Panc1 (cell line): ENCODE measurements around the gene IDUA. TPM values are rescaled to one million over a fixed set of nuclear protein-coding genes. Genes with fewer than 3 reads are reported as not detected.
A peak's percentile ranks its signal among the peaks of the same experiment; 100 is the strongest.
"Not testable (repeated sequence)": the region's sequence is repeated elsewhere in the genome, so short reads cannot be mapped to it uniquely, and the experiment has no call there.

Experiments used
- ATAC-seq: fragments of 200-7000 bp; cut with Tn5 transposase; 2 replicates; pipeline ENCODE4 v1.9.1; 2020; ENCODE audit warnings: mild to moderate bottlenecking, moderate library complexity
- BruUV-seq: library from RNA; stranded (reverse); fragments of 400-500 nt; replicated peaks from 2 replicates; lab custom pipeline; 2021; lab: Mats Ljungman, UMichigan
- CTCF ChIA-PET: fragments of 300-600 bp; sonication (Branson Sonifier 250); formaldehyde crosslinking; loops from one replicate; lab custom pipeline; 2022; ENCODE audit warnings: antibody characterized with exemption; lab: Charles Lee
- POLR2A ChIA-PET: fragments of 300-600 bp; sonication (Branson Sonifier 250); formaldehyde crosslinking; loops from one replicate; lab custom pipeline; 2022; ENCODE audit warnings: antibody characterized with exemption; lab: Charles Lee
- DNase-seq: peaks from one replicate; pipeline ENCODE4 v3.0.0-alpha.2; 2010; ENCODE audit warnings: low read depth, low spot score
- H3K27ac ChIP-seq: 2 replicates; pipeline ENCODE4 v1.5.1; 2011; ENCODE audit warnings: mild to moderate bottlenecking, low read length, inconsistent platforms
- H3K27me3 ChIP-seq: fragments of 200-500 bp; sonication (Bioruptor generic); 2 replicates; pipeline ENCODE4 v1.6.0; 2014; ENCODE audit warnings: low read length, inconsistent platforms; ENCODE audit not compliant: control insufficient read depth, insufficient read depth
- H3K36me3 ChIP-seq: fragments of 200-500 bp; sonication (Bioruptor generic); 2 replicates; pipeline ENCODE4 v1.5.1; 2014; ENCODE audit warnings: inconsistent platforms, mild to moderate bottlenecking, low read length, moderate library complexity; ENCODE audit not compliant: control insufficient read depth, insufficient read depth
- H3K4me1 ChIP-seq: 2 replicates; pipeline ENCODE4 v1.5.1; 2011; ENCODE audit warnings: inconsistent platforms, mild to moderate bottlenecking, low read length, moderate library complexity; ENCODE audit not compliant: control insufficient read depth, insufficient read depth
- H3K4me3 ChIP-seq, 2 experiments: 2 replicates each; pipeline ENCODE4 v1.5.1; 2011 to 2012; ENCODE audit warnings: low read depth in 2 of 2, low read length in 2 of 2, mild to moderate bottlenecking in 2 of 2, inconsistent platforms in 1 of 2, moderate library complexity in 1 of 2
- H3K9me3 ChIP-seq: fragments of 200-500 bp; sonication (Bioruptor generic); 2 replicates; pipeline ENCODE4 v1.5.1; 2014; ENCODE audit warnings: low read depth, mild to moderate bottlenecking, inconsistent platforms, low read length, moderate library complexity; ENCODE audit not compliant: control insufficient read depth, insufficient read depth
- CTCF ChIP-seq: fragments of 450-650 bp; IDR thresholded peaks from 2 replicates; pipeline ENCODE4 v1.5.1; 2017; ENCODE audit warnings: mild to moderate bottlenecking
- POLR2AphosphoS5 ChIP-seq: IDR thresholded peaks from 2 replicates; pipeline ENCODE4 v1.6.1; 2012; ENCODE audit warnings: mild to moderate bottlenecking, low read depth, low read length, moderate library complexity
- REST ChIP-seq, 2 experiments: IDR thresholded peaks; 2 replicates each; pipeline ENCODE4 v1.6.1; 2011 to 2012; ENCODE audit warnings: low read depth in 2 of 2, control low read depth in 1 of 2, low read length in 1 of 2, mild to moderate bottlenecking in 1 of 2, moderate library complexity in 1 of 2; ENCODE audit not compliant: insufficient read depth in 1 of 2
- SIN3A ChIP-seq: IDR thresholded peaks from 2 replicates; pipeline ENCODE4 v1.6.1; 2012; ENCODE audit warnings: low read depth, mild to moderate bottlenecking, low read length, moderate library complexity, borderline replicate concordance; ENCODE audit not compliant: insufficient read depth
- TCF7L2 ChIP-seq: IDR thresholded peaks from 2 replicates; pipeline ENCODE4 v1.6.1; 2011; ENCODE audit warnings: mild to moderate bottlenecking, low read depth, low read length, inconsistent platforms
- in situ Hi-C: cut with HindIII; loops from 2 replicates; pipeline ENCODE4 v1.10.0; 2016; ENCODE audit warnings: low sequenced_read_pairs, low pct_unique_long_range_greater_than_20kb
- intact Hi-C: fragments of 100-400 bp; cut with micrococcal nuclease; formaldehyde crosslinking; loops from one replicate; pipeline ENCODE4 v1.10.0; 2022; ENCODE audit not compliant: unreplicated experiment
- total RNA-seq: library from RNA; stranded (reverse); gene quantifications from one replicate; pipeline ENCODE4 v1.2.1, GENCODE V29; 2021; ENCODE audit not compliant: unreplicated experiment

The IDUA gene
- total RNA-seq, 1 experiment from 2014 or later: 30.6 TPM

DNA sequence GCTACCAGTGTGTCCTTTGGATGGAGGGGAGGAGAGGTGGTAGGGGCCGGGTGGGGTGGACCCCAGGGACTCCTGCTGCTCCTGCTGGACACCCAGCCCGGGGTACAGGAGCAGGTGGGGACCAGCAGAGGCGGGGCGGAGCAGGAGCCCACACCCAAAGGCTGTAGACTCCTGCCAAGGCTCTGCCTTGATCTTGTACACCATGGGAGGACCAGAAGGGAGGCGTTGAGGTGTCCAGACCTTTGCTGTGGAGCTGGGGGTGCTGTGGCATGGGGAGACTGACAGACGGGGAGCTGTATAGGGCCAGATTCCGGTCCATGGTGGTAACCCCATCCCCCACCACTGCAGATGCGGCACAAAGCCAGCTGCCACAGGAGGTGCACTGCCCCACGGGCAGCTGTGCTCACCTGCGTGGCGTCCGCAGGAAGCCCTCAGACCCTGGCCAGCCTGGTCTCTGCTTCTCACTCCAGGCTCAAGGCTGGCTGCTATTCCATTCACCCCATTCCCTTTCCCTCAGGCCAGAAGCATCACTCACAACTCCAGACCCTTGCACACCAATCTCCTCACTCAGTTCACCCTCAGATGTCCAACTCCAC, 11.3 kb downstream of the IDUA start:
- no TSS peak for BruUV-seq
- intact Hi-C loops: no loop called here
- TF ChIP-seq SIN3A: no peak
- no peak for TF ChIP-seq POLR2AphosphoS5
- no peak for TF ChIP-seq REST (IDR thresholded peaks at IDR 0.05; ENCODE audit: insufficient read depth in 1 of 2, low read depth in 2 of 2, low read length in 1 of 2)
- TF ChIP-seq TCF7L2: no peak
- no peak for TF ChIP-seq CTCF
- Histone ChIP-seq H3K36me3 (no peaks in the 10 kb centered on the region), H3K27ac (no peak overlapping the region), H3K9me3 (no peaks in the 10 kb centered on the region), H3K4me3 (peak overlapping the region in 1 of 2 experiments; percentile 38; a peak in 2 of 4 replicates), H3K27me3 (no peaks in the 10 kb centered on the region), H3K4me1 (peaks cover 9% of the 10 kb centered on the region)
- in situ Hi-C loops: no loop called here
- ChIA-PET POLR2A (no interaction called here), CTCF (no interaction called here)
- no peak for DNase-seq
- no peak for ATAC-seq

GRCh38 chr4:999240-999863, 12.5 kb downstream of the IDUA start:
- H3K27me3 ChIP-seq, CTCF ChIA-PET, in situ Hi-C loops, POLR2A ChIA-PET, intact Hi-C loops, H3K4me3 ChIP-seq, ATAC-seq, H3K9me3 ChIP-seq, H3K27ac ChIP-seq, DNase-seq, H3K4me1 ChIP-seq, H3K36me3 ChIP-seq, BruUV-seq: not testable (repeated sequence)

GRCh38 chr4:999882-1000425, 13.1 kb downstream of the IDUA start:
- Histone ChIP-seq H3K4me1 (no peaks in the 10 kb centered on the region; the same call in 1 of the 2 replicates), H3K9me3 (no peaks in the 10 kb centered on the region), H3K4me3 (no peak overlapping the region), H3K27me3 (no peaks in the 10 kb centered on the region), H3K36me3 (no peaks in the 10 kb centered on the region), H3K27ac (no peak overlapping the region)
- no peak for TF ChIP-seq REST (IDR thresholded peaks at IDR 0.05; ENCODE audit: insufficient read depth in 1 of 2, low read depth in 2 of 2, low read length in 1 of 2)
- TF ChIP-seq POLR2AphosphoS5: no peak
- TF ChIP-seq TCF7L2: no peak
- no peak for TF ChIP-seq CTCF
- DNase-seq: no peak
- no peak for ATAC-seq
- intact Hi-C loops: no loop called here
- no TSS peak for BruUV-seq
- ChIA-PET POLR2A (no interaction called here), CTCF (no interaction called here)
- in situ Hi-C loops: no loop called here
